ENCODE measurements around the gene EXOC2.

DNA sequence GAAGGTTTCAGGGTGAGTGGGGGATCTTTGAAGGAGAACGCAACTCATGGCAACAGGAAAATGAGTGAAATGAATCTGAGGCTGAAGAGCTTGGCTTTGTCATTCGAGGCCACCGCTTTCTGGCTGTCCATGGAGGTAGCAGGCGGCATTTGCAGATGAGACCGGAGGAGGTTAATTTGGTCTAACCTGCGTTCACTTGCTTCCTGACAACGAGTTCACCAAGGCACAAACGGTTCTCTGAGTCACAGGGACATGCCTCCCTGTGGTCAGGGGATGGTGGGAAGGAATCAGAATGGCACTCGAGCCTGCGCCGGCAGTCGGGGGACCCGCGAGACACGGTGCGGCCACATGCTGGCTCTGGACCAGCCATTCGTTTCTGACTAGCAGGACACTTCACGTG is 226.4 kb downstream of the EXOC2 start:
- TF ChIP-seq REST (IDR thresholded peaks at IDR 0.05; ENCODE audit: insufficient read depth in 1 of 2, low read depth in 2 of 2, low read length in 1 of 2) (no peak), SIN3A (IDR thresholded peaks at IDR 0.05; ENCODE audit: borderline replicate concordance, insufficient read depth, low read depth, low read length) (no peak), POLR2AphosphoS5 (IDR thresholded peaks at IDR 0.05; ENCODE audit: low read depth, low read length) (no peak)
- TF ChIP-seq, protein P1, sequence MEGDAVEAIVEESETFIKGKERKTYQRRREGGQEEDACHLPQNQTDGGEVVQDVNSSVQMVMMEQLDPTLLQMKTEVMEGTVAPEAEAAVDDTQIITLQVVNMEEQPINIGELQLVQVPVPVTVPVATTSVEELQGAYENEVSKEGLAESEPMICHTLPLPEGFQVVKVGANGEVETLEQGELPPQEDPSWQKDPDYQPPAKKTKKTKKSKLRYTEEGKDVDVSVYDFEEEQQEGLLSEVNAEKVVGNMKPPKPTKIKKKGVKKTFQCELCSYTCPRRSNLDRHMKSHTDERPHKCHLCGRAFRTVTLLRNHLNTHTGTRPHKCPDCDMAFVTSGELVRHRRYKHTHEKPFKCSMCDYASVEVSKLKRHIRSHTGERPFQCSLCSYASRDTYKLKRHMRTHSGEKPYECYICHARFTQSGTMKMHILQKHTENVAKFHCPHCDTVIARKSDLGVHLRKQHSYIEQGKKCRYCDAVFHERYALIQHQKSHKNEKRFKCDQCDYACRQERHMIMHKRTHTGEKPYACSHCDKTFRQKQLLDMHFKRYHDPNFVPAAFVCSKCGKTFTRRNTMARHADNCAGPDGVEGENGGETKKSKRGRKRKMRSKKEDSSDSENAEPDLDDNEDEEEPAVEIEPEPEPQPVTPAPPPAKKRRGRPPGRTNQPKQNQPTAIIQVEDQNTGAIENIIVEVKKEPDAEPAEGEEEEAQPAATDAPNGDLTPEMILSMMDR (IDR thresholded peaks at IDR 0.05) = no peak

Data from Panc1 (cell line).